Measurements from ENCODE around the gene PPP1R16B.

The PPP1R16B gene

GRCh38 chr20:38950254-38950653 is 144.8 kb downstream of the PPP1R16B start:
- no peak overlapping the region for H3K27ac ChIP-seq (ENCODE audit: low read depth, low read length)
- peaks cover 14% of the 10 kb centered on the region for H3F3A ChIP-seq (ENCODE audit: control insufficient read depth, insufficient read depth)
- no peaks in the 10 kb centered on the region for H3K9me2 ChIP-seq (replicated peaks; ENCODE audit: control insufficient read depth, low read length)
- no peaks in the 10 kb centered on the region for H3K9me3 ChIP-seq (ENCODE audit: control insufficient read depth, insufficient read depth, low read length)
- 0 out of 2 replicates have a peak, but pooled peaks cover 2% of the 10 kb centered on the region for H4K20me1 ChIP-seq (ENCODE audit: control insufficient read depth, insufficient read depth, low read depth, low read length)
- H3K27me3 ChIP-seq (ENCODE audit: control insufficient read depth, low read length) = no peaks in the 10 kb centered on the region
- H3K4me2 ChIP-seq (ENCODE audit: low read length) = no peak overlapping the region
- no peak overlapping the region for H3K4me3 ChIP-seq (ENCODE audit: low read length)
- peaks cover 23% of the 10 kb centered on the region for H3K79me2 ChIP-seq (ENCODE audit: control insufficient read depth, low read length)
- TF ChIP-seq EZH2phosphoT487 (IDR thresholded peaks at IDR 0.05; ENCODE audit: borderline replicate concordance, low read length) = no peak
- peaks cover 79% of the 10 kb centered on the region for H3K36me3 ChIP-seq (ENCODE audit: control insufficient read depth, low read length)
- H3K4me1 ChIP-seq (ENCODE audit: control insufficient read depth, low read length) = no peaks in the 10 kb centered on the region

- Histone ChIP-seq H3K36me3 (ENCODE audit: control insufficient read depth, low read length) (peaks cover 73% of the 10 kb centered on the region), H3F3A (ENCODE audit: control insufficient read depth, insufficient read depth) (peaks cover 22% of the 10 kb centered on the region), H3K79me2 (ENCODE audit: control insufficient read depth, low read length) (peaks cover 18% of the 10 kb centered on the region), H3K4me1 (ENCODE audit: control insufficient read depth, low read length) (no peaks in the 10 kb centered on the region), H3K27ac (ENCODE audit: low read depth, low read length) (no peak overlapping the region), H3K27me3 (ENCODE audit: control insufficient read depth, low read length) (no peaks in the 10 kb centered on the region), H3K4me3 (ENCODE audit: low read length) (no peak overlapping the region), H4K20me1 (ENCODE audit: control insufficient read depth, insufficient read depth, low read depth, low read length) (0 out of 2 replicates have a peak, but pooled peaks cover 2% of the 10 kb centered on the region), H3K4me2 (ENCODE audit: low read length) (no peak overlapping the region), H3K9me3 (ENCODE audit: control insufficient read depth, insufficient read depth, low read length) (no peaks in the 10 kb centered on the region), H3K9me2 (replicated peaks; ENCODE audit: control insufficient read depth, low read length) (no peaks in the 10 kb centered on the region)
- TF ChIP-seq EZH2phosphoT487 (IDR thresholded peaks at IDR 0.05; ENCODE audit: borderline replicate concordance, low read length) (no peak), CTCF (IDR thresholded peaks at IDR 0.05; ENCODE audit: low read depth, low read length, poor library complexity, severe bottlenecking) (no peak)
Measured at GRCh38 chr20:38951611-38952010, 146.1 kb downstream of the PPP1R16B start.

- Histone ChIP-seq H3K79me2 (ENCODE audit: control insufficient read depth, low read length) (peaks cover 13% of the 10 kb centered on the region), H3F3A (ENCODE audit: control insufficient read depth, insufficient read depth) (peaks cover 26% of the 10 kb centered on the region), H3K4me3 (ENCODE audit: low read length) (no peak overlapping the region), H3K9me3 (ENCODE audit: control insufficient read depth, insufficient read depth, low read length) (no peaks in the 10 kb centered on the region), H4K20me1 (ENCODE audit: control insufficient read depth, insufficient read depth, low read depth, low read length) (0 out of 2 replicates have a peak, but pooled peaks cover 2% of the 10 kb centered on the region), H3K4me1 (ENCODE audit: control insufficient read depth, low read length) (no peaks in the 10 kb centered on the region), H3K9me2 (replicated peaks; ENCODE audit: control insufficient read depth, low read length) (no peaks in the 10 kb centered on the region), H3K27ac (ENCODE audit: low read depth, low read length) (no peak overlapping the region), H3K27me3 (ENCODE audit: control insufficient read depth, low read length) (no peaks in the 10 kb centered on the region), H3K36me3 (ENCODE audit: control insufficient read depth, low read length) (peaks cover 68% of the 10 kb centered on the region), H3K4me2 (ENCODE audit: low read length) (no peak overlapping the region)
- no peak for TF ChIP-seq CTCF (IDR thresholded peaks at IDR 0.05; ENCODE audit: low read depth, low read length, poor library complexity, severe bottlenecking)
- TF ChIP-seq EZH2phosphoT487 (IDR thresholded peaks at IDR 0.05; ENCODE audit: borderline replicate concordance, low read length) = no peak
Measured at GRCh38 chr20:38952153-38952552, 146.7 kb downstream of the PPP1R16B start.

- Histone ChIP-seq H3F3A (ENCODE audit: control insufficient read depth, insufficient read depth) (peaks cover 31% of the 10 kb centered on the region), H3K4me1 (ENCODE audit: control insufficient read depth, low read length) (no peaks in the 10 kb centered on the region), H4K20me1 (ENCODE audit: control insufficient read depth, insufficient read depth, low read depth, low read length) (no peaks in the 10 kb centered on the region), H3K9me3 (ENCODE audit: control insufficient read depth, insufficient read depth, low read length) (no peaks in the 10 kb centered on the region), H3K79me2 (ENCODE audit: control insufficient read depth, low read length) (no peaks in the 10 kb centered on the region), H3K4me3 (ENCODE audit: low read length) (no peak overlapping the region), H3K27me3 (ENCODE audit: control insufficient read depth, low read length) (no peaks in the 10 kb centered on the region), H3K9me2 (replicated peaks; ENCODE audit: control insufficient read depth, low read length) (no peaks in the 10 kb centered on the region), H3K36me3 (ENCODE audit: control insufficient read depth, low read length) (peaks cover 51% of the 10 kb centered on the region), H3K27ac (ENCODE audit: low read depth, low read length) (no peak overlapping the region), H3K4me2 (ENCODE audit: low read length) (no peak overlapping the region)
- TF ChIP-seq EZH2phosphoT487 (IDR thresholded peaks at IDR 0.05; ENCODE audit: borderline replicate concordance, low read length) (no peak), CTCF (IDR thresholded peaks at IDR 0.05; ENCODE audit: low read depth, low read length, poor library complexity, severe bottlenecking) (no peak)
Measured at GRCh38 chr20:38953630-38954340, 148.3 kb downstream of the PPP1R16B start.
